Mesendoderm (in vitro differentiated cells): ENCODE results near the gene HSPA1L.

Source experiments
- DNase-seq: peaks from one replicate; pipeline ENCODE4 v3.0.0; 2013
- H2AK5ac ChIP-seq: 2 replicates; pipeline ENCODE4 v1.6.1; 2013; ENCODE audit warnings: low read length, inconsistent platforms
- H2BK120ac ChIP-seq: 2 replicates; pipeline ENCODE4 v1.6.1; 2013; ENCODE audit warnings: low read depth, mild to moderate bottlenecking, low read length, moderate library complexity, mixed read lengths
- H2BK15ac ChIP-seq: replicated peaks from 2 replicates; pipeline ENCODE4 v1.6.1; 2013; ENCODE audit warnings: low read depth, mild to moderate bottlenecking, moderate library complexity
- H2BK5ac ChIP-seq: 2 replicates; pipeline ENCODE4 v1.6.1; 2013; ENCODE audit warnings: low read length, inconsistent platforms
- H3K18ac ChIP-seq: 2 replicates; pipeline ENCODE4 v1.6.1; 2013; ENCODE audit warnings: mild to moderate bottlenecking, low read length, mixed read lengths
- H3K23ac ChIP-seq: one replicate; pipeline ENCODE4 v1.6.1; 2013; ENCODE audit warnings: low read length
- H3K27ac ChIP-seq: 2 replicates; pipeline ENCODE4 v1.5.1; 2013; ENCODE audit warnings: low read depth, mild to moderate bottlenecking, inconsistent platforms, low read length, moderate library complexity
- H3K27me3 ChIP-seq: 2 replicates; pipeline ENCODE4 v1.6.1; 2013; ENCODE audit warnings: low read length, control low read depth, mild to moderate bottlenecking, inconsistent platforms; ENCODE audit not compliant: insufficient read depth, poor library complexity
- H3K36me3 ChIP-seq: 2 replicates; pipeline ENCODE4 v1.6.1; 2013; ENCODE audit warnings: low read length, inconsistent platforms; ENCODE audit not compliant: control insufficient read depth, insufficient read depth
- H3K4ac ChIP-seq: one replicate; pipeline ENCODE4 v1.6.1; 2013; ENCODE audit warnings: low read depth, mild to moderate bottlenecking, low read length, moderate library complexity
- H3K4me1 ChIP-seq: 2 replicates; pipeline ENCODE4 v1.6.1; 2013; ENCODE audit warnings: low read depth, low read length, inconsistent platforms; ENCODE audit not compliant: control insufficient read depth
- H3K4me2 ChIP-seq: 2 replicates; pipeline ENCODE4 v1.6.1; 2013; ENCODE audit warnings: low read length
- H3K4me3 ChIP-seq: 2 replicates; pipeline ENCODE4 v1.5.1; 2013; ENCODE audit warnings: mild to moderate bottlenecking, low read length
- H3K56ac ChIP-seq: one replicate; pipeline ENCODE4 v1.6.1; 2013; ENCODE audit warnings: low read length
- H3K79me1 ChIP-seq: 2 replicates; pipeline ENCODE4 v1.6.1; 2013; ENCODE audit warnings: low read length, inconsistent platforms
- H3K79me2 ChIP-seq: 2 replicates; pipeline ENCODE4 v1.6.1; 2013; ENCODE audit warnings: mild to moderate bottlenecking, low read length; ENCODE audit not compliant: control insufficient read depth, insufficient read depth
- H3K9ac ChIP-seq: 2 replicates; pipeline ENCODE4 v1.6.1; 2013; ENCODE audit warnings: low read length, inconsistent platforms
- H4K5ac ChIP-seq: one replicate; pipeline ENCODE4 v1.6.1; 2013; ENCODE audit warnings: low read length
- H4K8ac ChIP-seq: one replicate; pipeline ENCODE4 v1.6.1; 2013; ENCODE audit warnings: low read depth, mild to moderate bottlenecking, control low read depth, low read length, moderate library complexity
- WGBS: extraction: QIAGEN DNeasy Blood & Tissue Kit; methylation state at CpG from one replicate; pipeline ENCODE4 v1.1.7; 2013; ENCODE audit warnings: low lambda C conversion rate, missing lambda C conversion rate; ENCODE audit not compliant: insufficient coverage; ENCODE audit errors: extremely low coverage; 5-methylcytosine and 5-hydroxymethylcytosine counted together

HSPA1L gene

DNA sequence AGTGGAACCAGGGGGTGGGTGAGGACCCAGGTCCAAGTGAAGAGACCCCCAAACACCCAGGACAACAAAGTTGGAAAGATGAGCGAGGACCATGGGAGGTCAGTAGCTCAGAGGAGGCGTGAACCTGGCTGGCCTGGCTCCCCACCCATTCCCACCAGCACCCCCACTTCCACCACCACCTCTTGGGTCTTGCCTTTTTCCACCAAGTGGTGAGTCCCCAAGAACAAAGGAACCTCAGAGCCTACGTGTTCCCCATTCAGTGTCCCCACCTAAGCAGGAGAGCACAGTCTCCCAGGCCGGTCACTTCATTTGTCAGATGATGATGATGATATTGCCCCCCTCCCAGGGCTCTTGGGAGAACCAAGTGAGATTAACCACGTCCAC is 37.4 kb downstream of the HSPA1L start:
- H2AK5ac ChIP-seq, result no peak overlapping the region
- H3K4ac ChIP-seq, result no peak overlapping the region
- no peak overlapping the region for H3K56ac ChIP-seq
- peaks cover 11% of the 10 kb centered on the region for H3K36me3 ChIP-seq
- no peak overlapping the region for H3K18ac ChIP-seq
- H3K4me1 ChIP-seq, result no peaks in the 10 kb centered on the region
- H3K79me1 ChIP-seq, result no peaks in the 10 kb centered on the region
- no CpG with 5 or more reads among the region's 5 CpGs for WGBS
- no peaks in the 10 kb centered on the region for H3K27me3 ChIP-seq
- H4K8ac ChIP-seq, result no peak overlapping the region
- H3K4me2 ChIP-seq, result no peak overlapping the region
- H3K9ac ChIP-seq, result no peak overlapping the region
- H3K27ac ChIP-seq, result no peak overlapping the region
- no peak overlapping the region for H2BK120ac ChIP-seq
- no peak overlapping the region for H3K23ac ChIP-seq
- no peaks in the 10 kb centered on the region for H3K79me2 ChIP-seq
- H4K5ac ChIP-seq, result no peak overlapping the region
- H2BK15ac ChIP-seq, result no peak overlapping the region
- no peak overlapping the region for H2BK5ac ChIP-seq
- H3K4me3 ChIP-seq, result no peak overlapping the region
- no peak for DNase-seq

DNA sequence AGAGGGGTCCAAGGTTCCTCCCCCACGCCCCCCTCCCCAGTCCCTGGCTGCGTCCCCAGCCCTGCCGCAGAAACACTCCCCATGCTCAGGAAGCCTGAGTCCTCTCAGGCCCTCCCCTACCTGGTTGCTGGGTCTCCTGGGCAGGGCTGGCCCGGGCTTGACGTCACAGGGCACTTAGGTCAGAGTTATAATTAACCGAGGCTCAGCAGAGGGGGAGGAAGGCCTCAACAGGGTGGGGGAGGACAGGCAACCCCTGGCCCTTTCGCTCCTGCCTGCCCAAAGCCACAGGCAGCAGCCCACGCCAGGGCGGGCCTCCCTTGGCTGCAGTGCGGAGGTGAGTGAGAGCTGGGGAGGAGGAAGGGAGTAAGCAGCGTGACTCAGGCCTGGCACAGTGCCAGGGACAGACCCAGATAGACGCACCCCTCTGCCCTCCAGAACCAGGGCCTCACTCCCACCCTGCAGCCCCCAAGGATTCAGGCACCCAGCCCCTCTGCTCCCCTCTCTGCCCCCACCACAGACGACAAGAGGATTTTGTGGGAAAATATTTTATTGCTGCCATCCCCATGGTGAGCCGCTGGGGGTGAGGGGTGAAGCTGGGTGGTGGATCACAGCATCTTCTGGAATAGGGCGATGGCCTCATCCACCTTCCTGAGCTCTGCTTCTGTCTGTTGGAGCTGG is 38.0 kb downstream of the HSPA1L start, which contains the start of gene VWA7:
Gene VWA7, minus strand, starts transcription at position 340 of the 678 bp plus-strand sequence. CDS start 549 bp downstream, outside the sequence.
- Histone ChIP-seq H3K23ac (no peak within 1 kb of the TSS), H3K79me2 (no peaks in the 10 kb centered on the region), H3K27ac (no peak within 1 kb of the TSS), H3K4ac (no peak within 1 kb of the TSS), H2BK5ac (no peak within 1 kb of the TSS), H2AK5ac (no peak within 1 kb of the TSS), H2BK15ac (no peak within 1 kb of the TSS), H3K27me3 (no peaks in the 10 kb centered on the region), H3K4me2 (no peak within 1 kb of the TSS), H3K9ac (peak within 1 kb of the TSS; percentile 32), H4K5ac (no peak within 1 kb of the TSS), H3K79me1 (no peaks in the 10 kb centered on the region), H3K56ac (peak within 1 kb of the TSS; percentile 60), H4K8ac (no peak within 1 kb of the TSS), H3K4me3 (no peak within 1 kb of the TSS), H2BK120ac (no peak within 1 kb of the TSS), H3K18ac (no peak within 1 kb of the TSS), H3K4me1 (no peaks in the 10 kb centered on the region), H3K36me3 (peaks cover 10% of the 10 kb centered on the region)
- DNase-seq, result peak; percentile 60
- WGBS, result no CpG with 5 or more reads among the region's 15 CpGs

DNA sequence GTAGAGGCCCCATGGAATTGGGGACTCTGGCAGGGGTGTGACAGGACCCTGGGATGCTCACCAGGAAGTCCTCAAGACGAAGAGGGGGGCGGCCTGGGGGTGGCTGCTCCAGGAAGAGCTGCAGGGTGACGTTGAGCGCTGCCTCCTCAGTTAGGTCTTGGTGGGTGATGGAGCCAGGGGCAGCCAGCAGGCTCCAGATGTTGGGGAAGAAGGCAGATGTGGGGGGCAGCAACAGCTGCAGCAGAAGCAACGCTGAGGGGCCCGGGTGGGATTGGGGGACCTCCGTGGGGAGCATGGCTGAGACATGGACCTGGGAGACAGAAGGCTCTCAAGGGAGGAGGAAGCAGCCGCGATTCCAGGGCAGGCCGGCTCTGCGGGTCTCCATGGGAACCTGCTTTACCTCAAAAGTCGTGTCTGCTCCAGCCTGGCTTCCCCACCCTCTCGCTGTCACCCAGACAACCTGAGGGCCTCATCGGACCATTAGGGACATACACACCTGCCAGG is 38.5 kb downstream of the HSPA1L start:
- WGBS, result no CpG with 5 or more reads among the region's 14 CpGs
- H3K4me1 ChIP-seq, result no peaks in the 10 kb centered on the region
- H3K18ac ChIP-seq, result no peak overlapping the region
- H3K23ac ChIP-seq, result no peak overlapping the region
- H2BK120ac ChIP-seq, result no peak overlapping the region
- peaks cover 6% of the 10 kb centered on the region for H3K36me3 ChIP-seq
- H2BK15ac ChIP-seq, result no peak overlapping the region
- H3K79me1 ChIP-seq, result no peaks in the 10 kb centered on the region
- H4K5ac ChIP-seq, result no peak overlapping the region
- H3K4me2 ChIP-seq, result no peak overlapping the region
- H3K27me3 ChIP-seq, result no peaks in the 10 kb centered on the region
- H3K79me2 ChIP-seq, result no peaks in the 10 kb centered on the region
- no peak overlapping the region for H3K4me3 ChIP-seq
- no peak overlapping the region for H2BK5ac ChIP-seq
- H3K9ac ChIP-seq, result no peak overlapping the region
- no peak overlapping the region for H3K4ac ChIP-seq
- H3K56ac ChIP-seq, result no peak overlapping the region
- H4K8ac ChIP-seq, result no peak overlapping the region
- no peak overlapping the region for H3K27ac ChIP-seq
- DNase-seq, result no peak
- no peak overlapping the region for H2AK5ac ChIP-seq

DNA sequence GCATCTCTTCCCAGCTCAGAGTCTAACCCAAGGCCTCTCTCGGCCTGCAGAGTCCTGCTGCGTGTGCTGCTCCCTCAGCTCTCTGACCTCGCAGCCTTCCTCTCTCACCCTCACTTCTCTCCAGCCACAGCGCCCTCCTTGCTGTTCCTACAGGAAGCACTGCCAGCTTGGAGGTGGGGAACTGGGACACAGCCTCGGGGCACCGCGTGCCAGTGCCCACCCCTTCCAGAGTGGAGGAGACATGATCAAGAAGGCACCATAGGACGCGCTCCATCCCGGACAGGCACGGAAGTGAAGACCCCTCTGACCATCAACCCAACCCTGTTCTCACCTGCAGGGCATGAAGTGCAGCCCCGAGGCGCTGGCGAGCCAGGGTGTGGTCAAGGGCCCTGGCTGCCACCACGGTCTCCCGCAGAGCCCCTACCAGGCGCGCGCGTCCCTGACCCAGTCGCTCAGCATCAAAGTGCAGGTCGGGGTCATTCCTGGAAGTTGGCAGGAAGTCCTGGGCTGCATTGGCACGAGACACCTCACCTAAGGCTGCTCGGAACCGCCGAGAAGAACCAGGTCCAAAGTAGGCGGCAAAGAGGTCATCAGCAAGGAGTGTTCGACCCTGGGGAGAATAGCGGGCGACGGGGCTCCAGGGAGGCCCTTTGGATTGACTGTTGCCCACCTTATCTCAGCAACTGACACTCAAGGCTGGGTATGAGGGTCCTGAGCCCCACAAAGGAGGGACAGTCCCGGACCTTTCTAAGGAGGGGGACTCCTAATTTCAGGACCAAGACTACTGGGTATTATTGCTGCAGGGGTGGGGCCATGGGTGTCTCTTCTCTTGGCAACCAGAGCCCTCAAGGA is 39.2 kb downstream of the HSPA1L start:
- H4K8ac ChIP-seq, result no peak overlapping the region
- no peak overlapping the region for H2BK15ac ChIP-seq
- H3K27ac ChIP-seq, result no peak overlapping the region

DNA sequence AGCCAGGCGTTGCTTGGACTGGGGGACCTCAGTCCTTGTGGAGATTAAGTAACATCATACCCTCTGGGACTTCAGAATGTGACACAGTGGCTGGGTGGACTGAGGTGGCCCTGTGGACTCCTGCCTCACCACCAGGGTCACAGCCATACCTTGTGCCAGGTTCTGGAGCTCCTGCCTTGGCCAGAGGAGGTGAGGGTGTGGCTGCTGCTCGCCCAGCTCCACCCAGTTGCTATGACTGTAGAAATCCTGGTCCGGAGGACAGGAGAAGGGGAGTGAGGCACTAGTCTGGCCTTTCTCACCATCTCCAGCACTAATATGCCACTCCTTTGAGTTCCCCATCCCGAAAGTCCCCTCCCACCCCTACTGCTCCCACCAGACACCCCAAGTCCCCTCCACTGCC is 39.9 kb downstream of the HSPA1L start:
- no peak overlapping the region for H4K5ac ChIP-seq
- no peak overlapping the region for H3K18ac ChIP-seq
- H3K27me3 ChIP-seq, result no peaks in the 10 kb centered on the region
- no peak overlapping the region for H2BK120ac ChIP-seq
- no peaks in the 10 kb centered on the region for H3K79me1 ChIP-seq
- no peak overlapping the region for H3K56ac ChIP-seq
- H3K4me1 ChIP-seq, result no peaks in the 10 kb centered on the region
- H3K4me3 ChIP-seq, result no peak overlapping the region
- DNase-seq, result no peak
- H3K79me2 ChIP-seq, result no peaks in the 10 kb centered on the region
- H2AK5ac ChIP-seq, result no peak overlapping the region
- H3K36me3 ChIP-seq, result peaks cover 4% of the 10 kb centered on the region
- H2BK15ac ChIP-seq, result no peak overlapping the region
- no peak overlapping the region for H3K23ac ChIP-seq
- H3K27ac ChIP-seq, result no peak overlapping the region
- no peak overlapping the region for H3K4me2 ChIP-seq
- no peak overlapping the region for H3K9ac ChIP-seq
- H4K8ac ChIP-seq, result no peak overlapping the region
- no peak overlapping the region for H3K4ac ChIP-seq
- WGBS, result no CpG with 5 or more reads among the region's 4 CpGs
- H2BK5ac ChIP-seq, result no peak overlapping the region

More for the DNA sequence above, 39.2 kb downstream of the HSPA1L start:
- Histone ChIP-seq H3K36me3 (peaks cover 5% of the 10 kb centered on the region), H3K4me2 (no peak overlapping the region), H2BK120ac (no peak overlapping the region), H3K27me3 (no peaks in the 10 kb centered on the region), H2BK5ac (no peak overlapping the region), H3K23ac (no peak overlapping the region), H3K79me2 (no peaks in the 10 kb centered on the region), H3K4me1 (no peaks in the 10 kb centered on the region), H3K9ac (no peak overlapping the region), H3K79me1 (no peaks in the 10 kb centered on the region), H2AK5ac (no peak overlapping the region), H3K4me3 (no peak overlapping the region), H4K5ac (no peak overlapping the region), H3K4ac (no peak overlapping the region), H3K18ac (no peak overlapping the region), H3K56ac (no peak overlapping the region)
- no peak for DNase-seq
- no CpG with 5 or more reads among the region's 32 CpGs for WGBS
